Spleen (tissue), 7 donors: ENCODE results near the gene ANKRD28.

Experiments
- POLR2A ChIP-seq, 3 donors: fragments of 450-650 bp; IDR thresholded peaks; one replicate each; pipeline ENCODE4 v1.5.1; 2017; ENCODE audit warnings: antibody characterized with exemption in 3 of 3, mild to moderate bottlenecking in 1 of 3
- POLR2AphosphoS5 ChIP-seq, 3 donors: sonication (generic); formaldehyde crosslinking; IDR thresholded peaks; one replicate each; pipeline ENCODE4 v1.5.1; 2017; ENCODE audit warnings: antibody characterized with exemption in 3 of 3
- TF ChIP-seq, protein P1 (sequence below), 11 experiments: fragments of 200-600 bp in 7 of 11; fragments of 450-650 bp in 4 of 11; sonication (generic) in 4 of 11; IDR thresholded peaks in 8 of 11; conservative IDR thresholded peaks in 3 of 11; 1 replicate in 7 of 11; 2 replicates in 4 of 11; pipeline versions ENCODE4 v1.4.0 to v1.8.0; 2016 to 2021; ENCODE audit warnings: antibody characterized with exemption in 11 of 11, inconsistent platforms in 4 of 11, mild to moderate bottlenecking in 1 of 11
- donor health status: DM: no; HTN: no; CAD: no; lungs with moderate emphysema.
- donor health status: DM: no; HTN: no; CAD: no.
- donor health status: DM: no; HTN: no; CAD: no.

DNA sequence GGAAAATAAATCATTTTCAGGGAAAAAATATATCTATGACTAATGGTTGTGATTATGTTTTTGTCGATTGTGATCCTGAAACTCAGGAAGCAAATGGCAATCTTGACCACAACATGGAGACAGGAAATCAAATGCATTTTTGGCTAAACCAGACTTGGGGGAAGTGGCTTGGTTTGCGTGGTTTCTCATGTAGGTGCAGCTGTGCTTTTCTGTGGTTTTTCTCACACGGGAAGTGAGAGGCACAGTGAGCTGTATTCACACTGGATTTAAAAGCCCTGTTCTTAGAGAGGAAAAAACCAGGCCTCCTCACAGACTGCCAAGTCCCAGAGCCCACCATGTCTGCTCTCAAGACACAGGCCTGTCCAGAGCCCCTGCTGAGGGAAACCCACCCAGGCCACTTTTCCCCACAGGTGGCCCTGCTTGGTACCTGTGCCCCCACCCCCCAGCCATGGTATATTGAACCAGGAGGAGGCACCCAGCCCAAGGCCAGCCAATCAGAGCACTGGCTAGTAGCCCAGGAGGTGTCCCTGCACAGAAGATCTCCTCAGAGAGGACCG, 150.1 kb downstream of the ANKRD28 start:
- TF ChIP-seq, protein P1, sequence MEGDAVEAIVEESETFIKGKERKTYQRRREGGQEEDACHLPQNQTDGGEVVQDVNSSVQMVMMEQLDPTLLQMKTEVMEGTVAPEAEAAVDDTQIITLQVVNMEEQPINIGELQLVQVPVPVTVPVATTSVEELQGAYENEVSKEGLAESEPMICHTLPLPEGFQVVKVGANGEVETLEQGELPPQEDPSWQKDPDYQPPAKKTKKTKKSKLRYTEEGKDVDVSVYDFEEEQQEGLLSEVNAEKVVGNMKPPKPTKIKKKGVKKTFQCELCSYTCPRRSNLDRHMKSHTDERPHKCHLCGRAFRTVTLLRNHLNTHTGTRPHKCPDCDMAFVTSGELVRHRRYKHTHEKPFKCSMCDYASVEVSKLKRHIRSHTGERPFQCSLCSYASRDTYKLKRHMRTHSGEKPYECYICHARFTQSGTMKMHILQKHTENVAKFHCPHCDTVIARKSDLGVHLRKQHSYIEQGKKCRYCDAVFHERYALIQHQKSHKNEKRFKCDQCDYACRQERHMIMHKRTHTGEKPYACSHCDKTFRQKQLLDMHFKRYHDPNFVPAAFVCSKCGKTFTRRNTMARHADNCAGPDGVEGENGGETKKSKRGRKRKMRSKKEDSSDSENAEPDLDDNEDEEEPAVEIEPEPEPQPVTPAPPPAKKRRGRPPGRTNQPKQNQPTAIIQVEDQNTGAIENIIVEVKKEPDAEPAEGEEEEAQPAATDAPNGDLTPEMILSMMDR (IDR thresholded peaks at IDR 0.05 in 8 of 11, conservative IDR thresholded peaks at IDR 0.05 in 3 of 11): no peak
- TF ChIP-seq POLR2AphosphoS5 (IDR thresholded peaks at IDR 0.05): peak in 1 of 3 donors; percentile 69
- TF ChIP-seq POLR2A (IDR thresholded peaks at IDR 0.05): no peak
